Skeletal muscle tissue (tissue), 4 donors: ENCODE data around the gene ADAMTS14. TPM values are rescaled to one million over a fixed set of nuclear protein-coding genes. Genes with fewer than 3 reads are reported as not detected.

Experiments
- H3K27ac ChIP-seq: one replicate; pipeline ENCODE4 v1.7.0; 2013; ENCODE audit warnings: mild to moderate bottlenecking, low read depth, low read length, inconsistent platforms
- H3K27me3 ChIP-seq, 3 donors: one replicate each; pipeline ENCODE4 v1.7.0; 2013; ENCODE audit warnings: low read length in 3 of 3; ENCODE audit not compliant: control insufficient read depth in 3 of 3, insufficient read depth in 3 of 3
- H3K36me3 ChIP-seq, 3 donors: one replicate each; pipeline ENCODE4 v1.7.0; 2013; ENCODE audit warnings: low read length in 3 of 3; ENCODE audit not compliant: control insufficient read depth in 3 of 3, insufficient read depth in 3 of 3
- H3K4me1 ChIP-seq, 3 donors: one replicate each; pipeline ENCODE4 v1.7.0; 2013; ENCODE audit warnings: low read length in 3 of 3, mild to moderate bottlenecking in 3 of 3; ENCODE audit not compliant: control insufficient read depth in 3 of 3, insufficient read depth in 3 of 3
- H3K4me3 ChIP-seq, 3 donors: one replicate each; pipeline ENCODE4 v1.7.0; 2013; ENCODE audit warnings: low read length in 3 of 3
- H3K9ac ChIP-seq, 3 donors: one replicate each; pipeline ENCODE4 v1.7.0; 2013; ENCODE audit warnings: low read length in 3 of 3, mild to moderate bottlenecking in 3 of 3, moderate library complexity in 2 of 3, low read depth in 1 of 3
- H3K9me3 ChIP-seq, 3 donors: one replicate each; pipeline ENCODE4 v1.7.0; 2013; ENCODE audit warnings: low read length in 3 of 3; ENCODE audit not compliant: control insufficient read depth in 3 of 3
- total RNA-seq: library from RNA; depleted of rRNA; stranded (reverse); fragments of >200 nt; gene quantifications from one replicate; pipeline ENCODE4 v1.2.3, GENCODE V29; 2014
- donor health status: Osteomylitis.

ADAMTS14 gene
- total RNA-seq, 1 donor from 2014 or later, result 5.7 TPM

DNA sequence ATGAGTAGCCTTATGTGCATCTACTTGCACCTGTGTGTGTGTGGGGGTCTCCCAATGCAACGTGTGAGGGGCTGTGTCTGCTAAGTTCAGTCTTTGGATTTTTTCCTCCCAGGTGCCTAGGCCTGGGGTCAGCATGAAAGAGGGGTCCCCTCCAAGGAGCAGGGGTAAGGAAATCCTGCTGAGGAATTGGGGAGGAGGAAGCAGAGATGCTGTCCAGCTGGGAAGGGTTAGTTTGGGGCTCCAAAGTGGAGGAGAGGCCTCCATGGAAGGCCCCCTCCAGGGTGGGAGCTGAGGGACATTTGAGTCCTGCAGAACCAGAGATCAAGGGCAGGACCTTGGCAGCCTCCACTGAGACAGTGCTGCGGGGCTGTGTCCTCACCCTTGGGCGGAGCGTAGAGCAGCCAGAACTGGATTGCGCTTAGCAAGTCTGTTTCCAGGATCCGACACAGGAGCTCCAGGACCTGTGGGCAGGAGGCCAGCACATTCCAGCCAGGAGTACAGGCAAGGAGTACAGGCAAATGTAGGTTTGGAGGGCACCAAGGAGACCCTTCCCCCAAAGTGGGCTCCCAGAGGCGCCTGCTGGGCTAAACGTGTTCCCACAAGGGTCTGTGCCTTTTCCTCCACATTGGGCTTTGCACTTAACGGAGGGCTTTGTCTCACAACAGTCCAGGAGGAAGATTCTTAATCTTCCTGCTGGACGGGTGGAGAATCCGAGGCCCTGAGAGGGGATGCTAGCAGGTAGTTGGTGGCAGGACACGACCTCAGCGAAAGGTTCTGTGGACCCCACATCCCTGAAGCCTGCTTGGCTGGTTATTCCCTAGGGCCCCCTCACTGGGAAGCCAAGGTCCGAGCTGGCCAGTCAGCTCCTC lies 102.7 kb downstream of the ADAMTS14 start:
- Histone ChIP-seq H3K27me3 (peaks cover 0 to 5% (median 0%) of the 10 kb centered on the region in 3 donors), H3K9ac (no peak overlapping the region), H3K4me3 (no peak overlapping the region), H3K4me1 (peaks cover 0 to 7% (median 0%) of the 10 kb centered on the region in 3 donors), H3K36me3 (no peaks in the 10 kb centered on the region), H3K27ac (no peak overlapping the region), H3K9me3 (no peaks in the 10 kb centered on the region)

DNA sequence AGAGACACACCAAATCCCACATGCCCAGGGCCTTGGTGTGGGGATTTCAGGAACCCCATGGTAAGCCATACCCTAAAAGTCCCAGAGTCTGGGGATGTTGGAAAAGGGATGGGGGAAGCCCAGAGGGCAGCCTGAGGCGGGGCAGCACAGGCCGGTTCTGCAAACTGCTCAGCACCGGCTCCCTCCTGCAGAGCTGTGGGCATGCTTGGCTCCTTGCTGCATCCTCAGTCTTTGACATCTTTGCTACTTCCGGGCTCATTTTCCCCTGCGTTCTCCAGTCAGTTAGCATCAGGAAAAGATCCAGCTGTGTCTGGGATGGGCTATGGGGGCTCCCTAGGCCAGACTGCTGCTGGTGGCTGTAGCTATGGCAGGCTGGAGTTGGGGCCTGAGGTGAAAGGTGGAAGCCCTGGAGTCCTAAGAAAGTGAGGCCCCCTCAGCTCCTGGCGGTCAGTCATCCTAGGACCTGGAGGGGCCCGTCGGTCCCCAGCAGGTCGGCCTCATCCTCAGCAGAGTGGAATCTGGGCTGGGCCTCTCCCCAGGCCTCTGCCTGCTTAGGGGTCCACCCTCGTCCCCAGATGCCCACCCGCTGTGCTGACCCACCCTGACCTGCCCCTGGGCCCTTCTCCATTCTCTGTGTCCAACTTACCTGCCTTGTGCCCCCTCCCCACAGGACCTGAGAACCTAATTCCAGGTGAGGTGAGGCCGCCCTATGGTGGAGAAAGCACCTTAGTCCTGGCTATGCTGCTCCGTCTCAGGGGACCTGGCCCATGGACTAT lies 103.6 kb downstream of the ADAMTS14 start:
- no peaks in the 10 kb centered on the region for H3K9me3 ChIP-seq
- peaks cover 0 to 5% (median 0%) of the 10 kb centered on the region in 3 donors for H3K27me3 ChIP-seq
- H3K36me3 ChIP-seq, result no peaks in the 10 kb centered on the region
- H3K9ac ChIP-seq, result no peak overlapping the region
- no peak overlapping the region for H3K4me3 ChIP-seq
- peaks cover 0 to 7% (median 0%) of the 10 kb centered on the region in 3 donors for H3K4me1 ChIP-seq
- H3K27ac ChIP-seq, result no peak overlapping the region

DNA sequence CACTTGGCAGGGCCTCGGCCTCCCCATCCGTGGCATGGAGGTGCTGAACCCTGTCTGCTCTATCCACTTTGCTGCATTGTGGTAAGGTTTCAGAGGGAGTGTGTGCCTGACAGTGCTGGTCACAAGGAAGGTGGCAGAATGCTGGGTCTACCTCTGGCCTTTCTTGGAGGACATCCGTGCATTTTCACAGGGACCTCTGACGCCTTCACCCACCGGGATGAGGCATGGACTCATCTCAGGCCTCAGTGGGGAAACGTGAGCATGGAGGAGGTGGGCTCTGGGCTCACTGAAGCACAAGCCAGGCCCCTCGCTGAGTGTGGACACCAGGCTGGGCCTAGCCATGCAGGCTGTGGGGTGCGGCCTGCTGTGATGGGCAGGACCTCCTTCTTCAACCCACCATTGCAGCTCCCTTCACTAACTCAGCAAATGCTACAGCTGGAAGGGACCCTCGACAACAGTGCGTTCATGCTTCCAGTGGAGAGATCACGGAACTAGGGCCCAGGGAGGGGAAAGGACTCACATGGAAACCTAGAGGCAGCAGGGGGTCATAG lies 104.2 kb downstream of the ADAMTS14 start:
- Histone ChIP-seq H3K9me3 (no peaks in the 10 kb centered on the region), H3K9ac (no peak overlapping the region), H3K4me3 (no peak overlapping the region), H3K4me1 (peaks cover 0 to 7% (median 0%) of the 10 kb centered on the region in 3 donors), H3K27me3 (peaks cover 0 to 5% (median 0%) of the 10 kb centered on the region in 3 donors), H3K36me3 (no peaks in the 10 kb centered on the region), H3K27ac (no peak overlapping the region)

DNA sequence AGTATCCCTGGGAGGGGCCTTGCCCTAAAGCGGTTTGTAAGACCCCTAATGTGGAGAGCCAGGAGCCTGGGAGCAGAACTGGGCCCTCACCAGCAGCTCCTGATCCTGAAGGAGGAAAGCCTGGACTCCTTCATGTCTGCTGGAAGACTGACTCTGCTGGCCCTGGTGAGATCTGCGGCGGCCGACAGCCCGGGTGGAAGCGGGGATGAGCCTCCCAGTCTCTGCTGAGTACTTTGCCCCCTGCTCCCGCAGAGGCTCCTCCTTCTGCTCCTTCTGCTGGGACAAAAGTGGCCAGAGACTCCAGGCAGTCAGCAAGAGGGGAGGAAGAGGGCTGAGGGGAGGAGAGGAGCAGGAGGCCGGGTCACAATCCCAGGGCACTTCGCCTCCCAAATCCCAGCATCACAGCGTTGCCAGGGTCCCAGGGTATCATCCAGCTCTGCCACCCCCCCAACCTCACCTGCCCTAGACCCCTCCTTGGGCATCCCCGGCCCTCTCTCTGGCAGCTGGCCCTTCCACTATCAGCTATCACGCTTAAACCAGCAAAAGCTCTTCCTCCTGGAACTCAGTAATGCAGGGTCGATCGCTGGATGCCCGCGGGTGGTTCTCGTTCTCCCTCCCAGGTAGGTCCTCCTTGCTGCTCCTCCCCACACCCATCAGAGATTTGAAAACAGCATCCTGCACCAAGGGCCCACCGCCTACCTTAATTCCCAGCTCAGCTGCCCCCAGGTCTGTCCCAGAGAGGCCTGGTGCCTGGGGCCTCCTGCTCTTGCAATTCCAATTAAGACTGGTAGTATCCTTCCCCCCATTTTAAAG lies 105.0 kb downstream of the ADAMTS14 start:
- no peak overlapping the region for H3K9ac ChIP-seq
- peaks cover 0 to 7% (median 0%) of the 10 kb centered on the region in 3 donors for H3K4me1 ChIP-seq
- no peak overlapping the region for H3K27ac ChIP-seq
- no peaks in the 10 kb centered on the region for H3K36me3 ChIP-seq
- peaks cover 0 to 5% (median 0%) of the 10 kb centered on the region in 3 donors for H3K27me3 ChIP-seq
- no peaks in the 10 kb centered on the region for H3K9me3 ChIP-seq
- H3K4me3 ChIP-seq, result no peak overlapping the region

DNA sequence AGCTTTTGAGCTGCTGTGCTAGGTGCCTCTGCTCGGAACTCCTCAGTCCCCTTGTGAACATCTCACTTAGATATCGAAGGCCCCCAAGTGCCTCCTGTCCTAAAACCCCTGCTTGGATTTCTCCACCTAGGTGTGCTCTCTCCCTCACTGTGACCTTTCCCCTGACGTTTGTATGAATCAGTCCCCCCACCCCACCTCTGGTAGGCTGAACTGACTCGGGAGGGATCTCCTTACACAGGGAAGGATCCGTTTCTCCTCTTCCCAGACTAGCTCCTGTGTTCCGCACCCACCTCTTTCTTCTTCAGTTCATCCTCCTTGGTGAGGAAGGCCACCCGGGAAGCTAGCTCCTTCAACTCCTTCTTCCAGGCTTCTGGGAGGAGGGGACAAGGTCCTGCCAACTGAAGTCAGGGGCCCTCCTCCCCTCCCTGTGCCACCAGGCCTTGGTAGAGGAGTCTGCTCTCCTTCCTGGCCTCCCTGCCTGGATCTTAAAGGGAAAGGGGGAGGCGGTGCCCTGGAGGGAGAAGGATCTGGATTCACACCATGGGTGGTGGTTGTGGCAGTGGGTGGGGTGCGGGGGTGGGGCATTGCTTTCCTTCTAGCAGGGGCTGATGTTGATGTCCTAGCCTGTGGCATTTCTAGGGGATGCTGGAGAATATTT lies 106.1 kb downstream of the ADAMTS14 start:
- H3K27ac ChIP-seq, result no peak overlapping the region
- peaks cover 0 to 11% (median 0%) of the 10 kb centered on the region in 3 donors for H3K27me3 ChIP-seq
- no peak overlapping the region for H3K4me3 ChIP-seq
- no peaks in the 10 kb centered on the region for H3K9me3 ChIP-seq
- no peaks in the 10 kb centered on the region for H3K36me3 ChIP-seq
- peaks cover 0 to 9% (median 2%) of the 10 kb centered on the region in 3 donors for H3K4me1 ChIP-seq
- no peak overlapping the region for H3K9ac ChIP-seq

DNA sequence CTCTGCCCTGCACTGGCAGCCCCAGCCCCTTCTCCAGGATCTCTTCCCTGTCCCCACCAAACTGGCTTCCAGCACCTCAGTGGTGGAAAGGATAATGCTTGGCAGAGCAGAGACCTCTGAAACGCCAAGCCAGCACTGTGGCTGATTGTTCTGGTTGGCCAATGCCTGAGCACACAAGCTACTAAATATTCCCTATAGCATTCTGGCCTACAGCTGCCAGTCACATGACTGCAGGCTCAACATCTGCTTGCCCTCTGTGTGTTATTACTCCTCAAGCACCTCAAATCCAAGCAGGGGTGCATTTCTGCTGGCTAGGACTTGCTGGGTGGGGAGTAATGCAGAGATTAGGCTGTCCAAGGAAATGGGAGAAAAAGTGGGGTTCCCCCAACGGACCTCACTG lies 106.8 kb downstream of the ADAMTS14 start:
- peaks cover 0 to 9% (median 2%) of the 10 kb centered on the region in 3 donors for H3K4me1 ChIP-seq

DNA sequence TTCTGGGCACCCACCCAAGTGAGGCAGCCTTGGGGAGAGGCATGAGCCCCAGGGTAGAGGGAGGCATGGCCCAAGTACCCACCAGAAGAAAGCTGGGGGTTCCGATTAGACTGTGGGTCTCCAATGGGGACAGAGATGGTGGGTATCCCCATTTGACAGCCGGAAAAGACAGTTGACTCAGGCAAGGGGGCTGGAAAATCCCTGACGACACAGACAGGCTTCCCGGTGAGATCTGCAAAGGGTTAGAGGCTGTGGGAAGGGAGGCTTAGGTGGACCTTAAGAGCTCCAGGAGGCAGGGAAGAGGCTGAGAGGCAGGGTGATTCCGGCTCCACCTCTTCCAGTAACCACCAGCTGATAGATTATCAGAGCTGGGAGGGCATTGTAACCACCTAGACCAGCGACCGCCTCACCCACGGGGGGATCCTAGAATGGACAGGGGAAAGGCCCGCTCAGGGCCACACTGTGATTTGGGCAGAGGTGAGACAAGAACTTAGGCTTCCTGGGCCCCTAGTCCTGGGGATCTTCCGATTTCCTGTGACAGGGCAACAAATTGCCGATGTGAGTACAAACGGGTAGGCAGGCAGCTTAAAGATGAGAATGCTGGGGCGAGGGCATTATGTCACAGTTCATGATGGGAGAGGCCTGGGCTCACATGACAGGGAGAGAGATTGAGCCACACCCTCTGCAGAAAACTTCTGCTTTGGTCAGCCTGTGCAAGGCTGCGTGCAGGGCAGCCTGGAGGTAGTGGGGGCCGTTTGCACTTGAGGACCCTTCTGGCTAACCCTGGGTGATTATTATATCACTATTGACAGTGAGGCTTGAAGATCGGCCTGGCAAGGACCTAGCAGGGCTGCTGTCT lies 107.4 kb downstream of the ADAMTS14 start:
- H3K9ac ChIP-seq, result no peak overlapping the region
- H3K9me3 ChIP-seq, result no peaks in the 10 kb centered on the region
- H3K4me1 ChIP-seq, result peaks cover 0 to 9% (median 2%) of the 10 kb centered on the region in 3 donors
- no peak overlapping the region for H3K27ac ChIP-seq
- H3K4me3 ChIP-seq, result no peak overlapping the region
- peaks cover 0 to 11% (median 0%) of the 10 kb centered on the region in 3 donors for H3K27me3 ChIP-seq
- H3K36me3 ChIP-seq, result no peaks in the 10 kb centered on the region

More for the DNA sequence above, 106.8 kb downstream of the ADAMTS14 start:
- Histone ChIP-seq H3K27me3 (peaks cover 0 to 11% (median 0%) of the 10 kb centered on the region in 3 donors), H3K4me3 (no peak overlapping the region), H3K27ac (no peak overlapping the region), H3K9me3 (no peaks in the 10 kb centered on the region), H3K36me3 (no peaks in the 10 kb centered on the region), H3K9ac (no peak overlapping the region)

DNA sequence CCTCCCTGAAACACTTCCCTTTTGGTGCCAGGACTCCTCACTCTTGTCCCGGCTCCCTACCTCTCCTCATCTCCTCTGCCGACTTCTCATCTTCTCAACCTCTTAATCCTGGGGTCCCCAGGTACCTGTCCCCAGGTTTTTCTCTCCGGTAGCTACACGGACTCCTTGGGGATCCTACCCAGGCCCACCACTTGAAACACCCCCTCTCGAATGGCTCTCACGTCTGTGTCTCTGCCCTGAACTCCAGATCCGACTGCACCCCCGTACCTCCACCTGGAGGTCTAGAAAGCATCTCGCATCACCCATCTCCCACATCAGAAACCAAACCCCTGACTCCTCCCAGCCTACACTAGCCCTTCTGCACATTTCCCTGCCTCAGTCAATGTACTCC lies 108.1 kb downstream of the ADAMTS14 start:
- Histone ChIP-seq H3K9me3 (no peaks in the 10 kb centered on the region), H3K9ac (no peak overlapping the region), H3K27ac (no peak overlapping the region), H3K36me3 (no peaks in the 10 kb centered on the region), H3K4me3 (no peak overlapping the region), H3K27me3 (peaks cover 2 to 13% (median 3%) of the 10 kb centered on the region in 3 donors), H3K4me1 (peaks cover 0 to 9% (median 2%) of the 10 kb centered on the region in 3 donors)
